HCT116 (cell line): ENCODE data around the gene GNAT2. TPM values are rescaled to one million over a fixed set of nuclear protein-coding genes. Genes with fewer than 3 reads are reported as not detected.
A peak's percentile ranks its signal among the peaks of the same experiment; 100 is the strongest.

Source experiments
- ATAC-seq: fragments of 200-7000 bp; cut with Tn5 transposase; 2 replicates; pipeline ENCODE4 v1.9.1; 2020; ENCODE audit warnings: mild to moderate bottlenecking, moderate library complexity
- BruUV-seq: library from RNA; stranded (reverse); fragments of 400-500 nt; replicated peaks from 2 replicates; lab custom pipeline; 2021; lab: Mats Ljungman, UMichigan
- CTCF ChIA-PET: fragments of 300-600 bp; sonication (Branson Sonifier 250); formaldehyde crosslinking; loops from one replicate; lab custom pipeline; 2021; ENCODE audit warnings: antibody characterized with exemption; lab: Charles Lee
- POLR2A ChIA-PET: fragments of 300-600, 350-600 bp; sonication (Branson Sonifier 250); formaldehyde crosslinking; loops from one replicate; lab custom pipeline; 2021; ENCODE audit warnings: antibody characterized with exemption; lab: Charles Lee
- RAD21 ChIA-PET, 2 experiments: fragments of 300-600 bp; sonication (Branson Sonifier 250); formaldehyde crosslinking; loops; one replicate each; lab custom pipeline; 2023; ENCODE audit warnings: low total read pairs in 2 of 2; ENCODE audit not compliant: uncharacterized antibody in 2 of 2, unreplicated experiment in 2 of 2, low non-redundant PET in 1 of 2; lab: Charles Lee
- DNase-seq: peaks from one replicate; pipeline ENCODE4 v3.0.0-alpha.2; 2010; ENCODE audit warnings: low read depth, low spot score
- H2AFZ ChIP-seq: fragments of 200-600 bp; shearing (Covaris generic), sonication (generic); 2 replicates; pipeline ENCODE4 v1.6.1; 2017; ENCODE audit warnings: low read depth, mixed run types, mixed read lengths, antibody characterized with exemption, low read length; ENCODE audit not compliant: poor library complexity, severe bottlenecking
- H3K27ac ChIP-seq: 2 replicates; pipeline ENCODE4 v1.5.1; 2012; ENCODE audit warnings: low read depth, low read length
- H3K27me3 ChIP-seq: fragments of 200-600 bp; sonication (generic); 2 replicates; pipeline ENCODE4 v1.6.1; 2016; ENCODE audit warnings: mixed run types, low read length, mixed read lengths; ENCODE audit not compliant: insufficient read depth
- H3K36me3 ChIP-seq, 2 experiments: fragments of 200-500 bp in 1 of 2; fragments of 200-600 bp in 1 of 2; sonication (Bioruptor generic) in 1 of 2; sonication (generic) in 1 of 2; 2 replicates each; pipeline versions ENCODE4 v1.5.1 to v1.6.1; 2014 to 2016; ENCODE audit warnings: low read length in 2 of 2, inconsistent platforms in 1 of 2, mixed read lengths in 1 of 2, mixed run types in 1 of 2; ENCODE audit not compliant: insufficient read depth in 2 of 2, control insufficient read depth in 1 of 2
- H3K4me1 ChIP-seq, 2 experiments: fragments of 200-600 bp in 1 of 2; sonication (generic) in 1 of 2; 2 replicates each; pipeline versions ENCODE4 v1.5.1 to v1.6.1; 2012 to 2017; ENCODE audit warnings: low read length in 2 of 2, inconsistent platforms in 1 of 2, mild to moderate bottlenecking in 1 of 2, mixed read lengths in 1 of 2, mixed run types in 1 of 2, moderate library complexity in 1 of 2; ENCODE audit not compliant: insufficient read depth in 2 of 2, control insufficient read depth in 1 of 2
- H3K4me2 ChIP-seq: fragments of 200-600 bp; sonication (generic); 2 replicates; pipeline ENCODE4 v1.6.1; 2017; ENCODE audit warnings: mixed run types, low read length, mixed read lengths
- H3K4me3 ChIP-seq, 2 experiments: fragments of 200-600 bp in 1 of 2; sonication (generic) in 1 of 2; replicated peaks in 1 of 2; 2 replicates each; pipeline ENCODE4 v1.5.1; 2011 to 2016; ENCODE audit warnings: low read length in 2 of 2, control low read depth in 1 of 2, low read depth in 1 of 2, mild to moderate bottlenecking in 1 of 2, mixed read lengths in 1 of 2, mixed run types in 1 of 2
- H3K79me2 ChIP-seq: fragments of 200-600 bp; sonication (generic); 2 replicates; pipeline ENCODE4 v1.6.1; 2017; ENCODE audit warnings: mild to moderate bottlenecking, mixed run types, low read length, moderate library complexity, mixed read lengths; ENCODE audit not compliant: insufficient read depth
- H3K9ac ChIP-seq: fragments of 200-600 bp; sonication (generic); 2 replicates; pipeline ENCODE4 v1.6.1; 2016; ENCODE audit warnings: low read length, mixed read lengths
- H3K9me2 ChIP-seq: fragments of 200-600 bp; sonication (generic), shearing (Covaris generic); 2 replicates; pipeline ENCODE4 v1.6.1; 2017; ENCODE audit warnings: mixed run types, mild to moderate bottlenecking, moderate library complexity; ENCODE audit not compliant: insufficient read depth
- H3K9me3 ChIP-seq, 2 experiments: fragments of 200-500 bp in 1 of 2; fragments of 200-600 bp in 1 of 2; sonication (Bioruptor generic) in 1 of 2; sonication (generic) in 1 of 2; 2 replicates each; pipeline ENCODE4 v1.6.1; 2014 to 2017; ENCODE audit warnings: low read length in 2 of 2, mixed read lengths in 2 of 2, inconsistent platforms in 1 of 2, low read depth in 1 of 2, mild to moderate bottlenecking in 1 of 2, mixed run types in 1 of 2, moderate library complexity in 1 of 2; ENCODE audit not compliant: control insufficient read depth in 1 of 2, insufficient read depth in 1 of 2
- H4K20me1 ChIP-seq: fragments of 200-600 bp; sonication (generic), shearing (Covaris generic); 2 replicates; pipeline ENCODE4 v1.6.1; 2017; ENCODE audit warnings: mixed run types, mild to moderate bottlenecking, moderate library complexity; ENCODE audit not compliant: insufficient read depth
- CBX3 ChIP-seq: IDR thresholded peaks from 2 replicates; pipeline ENCODE4 v1.6.1; 2012; ENCODE audit warnings: low read depth
- EGR1 ChIP-seq: IDR thresholded peaks from 2 replicates; pipeline ENCODE4 v1.6.1; 2012; ENCODE audit warnings: low read depth
- ELF1 ChIP-seq: IDR thresholded peaks from 2 replicates; pipeline ENCODE4 v1.6.1; 2012; ENCODE audit warnings: low read depth, borderline replicate concordance
- EZH2phosphoT487 ChIP-seq: fragments of 200-600 bp; IDR thresholded peaks from 2 replicates; pipeline ENCODE4 v1.6.1; 2018; ENCODE audit warnings: antibody characterized with exemption, borderline replicate concordance
- POLR2A ChIP-seq: IDR thresholded peaks from 2 replicates; pipeline ENCODE4 v1.7.0; 2011; ENCODE audit warnings: borderline replicate concordance; ENCODE audit not compliant: insufficient read depth, insufficient read length; ENCODE audit errors: extremely low read depth
- REST ChIP-seq: IDR thresholded peaks from 2 replicates; pipeline ENCODE4 v1.6.1; 2012; ENCODE audit warnings: low read depth
- YY1 ChIP-seq: IDR thresholded peaks from 2 replicates; pipeline ENCODE4 v1.6.1; 2011; ENCODE audit warnings: low read length, low read depth, moderate library complexity, mild to moderate bottlenecking; ENCODE audit not compliant: insufficient replicate concordance; ENCODE audit errors: extremely low read depth
- intact Hi-C: fragments of 100-400 bp; cut with micrococcal nuclease; formaldehyde crosslinking; loops from 2 replicates; pipeline ENCODE4 v1.10.0; 2022
- total RNA-seq: library from RNA; stranded (reverse); gene quantifications from one replicate; pipeline ENCODE4 v1.2.1, GENCODE V29; 2021; ENCODE audit not compliant: unreplicated experiment

Gene GNAT2
- total RNA-seq, 1 experiment from 2014 or later = 0.76 TPM

- Histone ChIP-seq H3K36me3 (no peaks in the 10 kb centered on the region; a peak in 1 of 4 replicates), H2AFZ (no peak overlapping the region), H3K27ac (peak overlapping the region; percentile 86), H3K4me1 (peaks cover 30 to 47% of the 10 kb centered on the region in 2 experiments; a peak in 3 of 4 replicates), H3K79me2 (peaks cover 53% of the 10 kb centered on the region), H3K9me2 (no peaks in the 10 kb centered on the region), H4K20me1 (no peaks in the 10 kb centered on the region), H3K27me3 (no peaks in the 10 kb centered on the region), H3K4me2 (peak overlapping the region; percentile 100), H3K4me3 (peak overlapping the region; percentile 88 to 95), H3K9ac (peak overlapping the region; percentile 99), H3K9me3 (no peaks in the 10 kb centered on the region)
- ChIA-PET RAD21 (no interaction called here), CTCF (interaction anchor here (1.2 to 2.0 kb wide), 4 partner anchors 9 to 73 kb away, joined by 4 to 13 read pairs (median 8); partner anchors contain the start of gene GNAI3), POLR2A (interaction anchor here (1.3 to 2.3 kb wide), 2 partner anchors 15 to 73 kb away, joined by 4 to 17 read pairs; partner anchors contain the start of gene GNAI3)
- ATAC-seq (peak; percentile 80), DNase-seq (peak; percentile 48)
- BruUV-seq = no TSS peak
- intact Hi-C loops = no loop called here
- TF ChIP-seq CBX3 = no peak
- TF ChIP-seq EZH2phosphoT487 = no peak
- peak; percentile 17 for TF ChIP-seq YY1
- TF ChIP-seq EGR1 = no peak
- no peak; the same call in 1 of the 2 replicates for TF ChIP-seq ELF1
- no peak for TF ChIP-seq REST
- no peak for TF ChIP-seq POLR2A
Observed at GRCh38 chr1:109620841-109621286, 1.4 kb upstream of the GNAT2 start.
